HG02970 (cell line): ENCODE data around the gene UCMA.
"Not testable (repeated sequence)": the region's sequence is repeated elsewhere in the genome, so short reads cannot be mapped to it uniquely, and the experiment has no call there.

Experiments used
- ATAC-seq: cut with Tn5 transposase; IDR thresholded peaks from one replicate; pipeline ENCODE4 v1.9.1; 2021; ENCODE audit warnings: mild to moderate bottlenecking, moderate library complexity, moderate number of reproducible peaks; ENCODE audit not compliant: unreplicated experiment, low FRiP score

The UCMA gene

DNA sequence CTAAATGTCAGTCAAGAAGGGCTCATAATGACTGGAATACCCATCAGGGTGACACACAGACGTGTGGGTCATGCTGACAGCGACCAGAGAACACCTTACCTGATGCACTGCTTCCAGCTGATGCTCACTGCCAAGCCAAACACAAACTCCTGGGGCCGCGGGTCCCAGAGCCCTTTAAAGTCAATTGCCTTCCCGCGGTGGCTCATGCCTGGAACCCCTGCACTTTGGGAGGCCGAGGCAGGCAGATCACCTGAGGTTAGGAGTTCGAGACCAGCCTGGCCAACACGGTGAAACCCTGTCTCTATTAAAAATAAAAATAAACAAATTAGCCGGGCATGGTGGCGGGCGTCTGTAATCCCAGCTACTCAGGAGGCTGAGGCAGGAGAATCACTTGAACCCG, 562 bp upstream of the UCMA start:
- not testable (repeated sequence) for ATAC-seq

DNA sequence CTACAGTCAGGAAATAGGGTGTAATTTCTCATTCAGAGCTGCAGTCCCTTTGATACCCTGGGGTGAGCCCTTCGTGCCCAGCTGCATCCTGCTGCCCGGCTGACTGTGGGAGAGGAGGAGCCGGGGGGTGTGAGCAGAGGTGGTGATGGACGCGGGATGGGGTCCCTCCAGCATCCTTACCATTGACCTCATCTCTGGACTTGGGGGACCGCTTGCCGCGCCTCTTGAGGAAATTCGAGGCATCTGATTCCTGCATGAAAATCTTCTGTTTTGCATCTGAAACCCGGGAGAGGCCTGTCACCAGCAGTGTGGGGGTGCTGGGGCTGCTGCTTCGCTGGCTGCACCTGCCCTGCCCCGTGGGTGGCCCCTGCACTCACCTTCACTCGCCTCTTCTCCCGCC, 816 bp downstream of the UCMA start:
- no peak for ATAC-seq

GRCh38 chr10:13231808-13232207, 2.4 kb downstream of the UCMA start:
- no peak for ATAC-seq

DNA sequence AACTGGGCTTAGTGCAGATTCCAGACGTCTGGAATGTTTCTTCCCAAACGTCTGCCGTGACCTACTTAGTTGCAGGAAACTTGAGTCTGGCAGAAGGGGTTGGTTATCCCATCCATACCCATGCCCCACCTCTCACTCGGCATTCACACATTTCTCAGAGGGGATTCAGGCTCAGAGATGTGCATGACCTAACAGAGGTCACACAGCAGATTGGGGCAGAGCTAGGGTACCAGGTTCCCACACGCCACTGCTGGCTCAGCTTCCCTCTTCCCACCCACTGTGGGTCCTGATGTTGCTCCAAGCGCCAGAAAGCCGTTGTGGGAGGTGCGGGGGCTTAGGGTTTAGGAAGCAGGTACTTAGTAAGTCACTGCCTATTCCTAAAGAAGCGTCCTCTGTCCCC, 3.0 kb downstream of the UCMA start:
- no peak for ATAC-seq

DNA sequence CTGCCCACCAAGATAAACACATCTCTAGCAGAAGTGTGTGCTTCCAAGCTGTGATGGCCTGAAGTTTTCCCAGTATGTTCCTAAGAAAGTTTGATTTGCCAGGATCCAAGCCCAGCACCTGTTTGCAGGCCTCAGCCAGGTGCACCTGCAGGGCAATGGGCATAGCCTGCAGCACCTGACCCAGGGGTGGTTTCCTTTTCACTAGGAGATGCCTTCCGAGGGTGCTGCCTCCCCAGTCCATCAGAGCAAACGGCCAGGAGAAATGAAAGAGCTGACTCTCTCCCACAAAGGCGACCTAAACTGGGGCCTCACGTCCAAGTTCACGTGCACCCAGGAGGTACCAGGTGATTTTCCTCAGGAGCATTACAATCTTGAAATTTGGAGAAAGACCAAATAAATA, 7.1 kb downstream of the UCMA start:
- no peak for ATAC-seq

- ATAC-seq: no peak
Observed at GRCh38 chr10:13225601-13226000, 8.6 kb downstream of the UCMA start.

GRCh38 chr10:13224210-13224995, 9.8 kb downstream of the UCMA start:
- ATAC-seq: no peak

DNA sequence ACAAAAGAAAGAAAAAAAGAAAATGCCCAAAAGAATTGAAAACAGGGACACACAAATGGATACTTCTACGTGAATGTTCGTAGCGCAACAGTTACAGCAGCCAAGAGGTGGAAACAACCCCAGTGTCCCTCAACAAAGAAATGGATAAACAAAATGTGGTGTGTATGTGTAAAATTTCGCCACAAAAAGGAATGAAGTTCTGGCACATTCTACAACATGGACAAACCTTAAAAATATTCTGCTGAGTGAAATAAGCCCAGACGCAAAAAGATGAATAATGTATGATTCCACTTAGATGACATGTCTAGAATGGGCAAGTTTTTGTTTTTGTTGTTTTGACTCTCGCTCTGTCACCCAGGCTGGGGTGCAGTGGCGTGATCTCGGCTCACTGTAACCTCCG, 10.9 kb downstream of the UCMA start:
- ATAC-seq: no peak

DNA sequence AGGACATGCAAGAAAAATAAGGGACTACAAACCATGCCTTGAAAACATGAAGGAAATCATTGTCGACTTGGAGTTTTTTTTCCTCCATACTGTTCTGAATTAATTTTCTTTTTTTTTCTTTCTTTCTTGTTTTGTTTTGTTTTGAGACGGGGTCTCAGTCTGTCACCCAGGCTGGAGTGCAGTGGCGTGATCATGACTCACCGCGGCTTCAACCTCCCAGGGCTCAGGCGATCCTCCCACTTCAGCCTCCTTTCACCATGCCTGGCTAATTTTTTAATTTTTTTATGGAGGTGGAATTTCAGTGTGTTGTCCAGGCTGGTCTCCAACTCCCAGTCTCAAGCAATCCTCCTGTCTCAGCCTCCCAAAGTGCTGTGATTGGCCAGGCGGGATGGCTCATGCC, 11.6 kb downstream of the UCMA start:
- ATAC-seq: no peak

DNA sequence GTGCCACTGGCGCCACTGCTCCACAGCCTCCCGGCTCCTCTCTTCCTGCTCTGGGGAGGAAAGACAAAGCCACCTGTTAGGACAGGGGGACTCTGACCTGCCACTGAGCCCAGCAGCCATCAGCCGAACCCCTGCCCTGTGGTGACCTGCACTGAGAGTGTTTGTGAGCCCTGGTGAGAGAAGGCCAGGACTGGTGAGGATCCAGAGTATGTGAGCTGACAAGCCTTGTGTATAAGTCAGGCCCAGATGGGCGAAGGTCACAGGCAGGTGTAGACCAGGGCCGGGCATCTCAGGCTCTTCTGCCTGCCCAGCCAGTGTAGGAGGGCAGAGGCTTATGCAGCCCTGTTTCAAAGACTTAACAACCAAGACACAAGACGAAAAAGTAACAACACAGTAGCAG, 12.0 kb downstream of the UCMA start:
- ATAC-seq: no peak

- no peak for ATAC-seq
Observed at GRCh38 chr10:13221572-13221971, 12.6 kb downstream of the UCMA start.

- ATAC-seq: no peak
Observed at GRCh38 chr10:13219685-13220670, 14.2 kb downstream of the UCMA start.

DNA sequence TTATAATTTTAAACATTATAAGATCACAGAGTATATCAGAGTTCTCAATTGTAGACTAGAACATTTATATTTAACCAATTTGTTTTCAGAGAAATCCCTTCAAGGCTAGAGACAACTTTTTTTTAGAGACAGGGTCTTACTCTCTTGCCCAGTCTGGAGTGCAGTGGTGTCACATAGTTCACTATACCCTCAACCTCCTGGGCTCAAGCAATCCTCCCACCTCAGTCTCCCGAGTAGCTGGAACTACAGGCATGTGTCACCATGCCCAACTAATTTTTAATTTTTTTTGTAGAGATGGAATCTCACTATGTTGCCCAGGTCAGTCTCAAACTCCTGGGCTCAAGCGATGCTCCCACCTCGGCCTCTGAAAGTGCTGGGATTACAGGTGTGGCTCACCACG, 15.3 kb downstream of the UCMA start:
- no peak for ATAC-seq

DNA sequence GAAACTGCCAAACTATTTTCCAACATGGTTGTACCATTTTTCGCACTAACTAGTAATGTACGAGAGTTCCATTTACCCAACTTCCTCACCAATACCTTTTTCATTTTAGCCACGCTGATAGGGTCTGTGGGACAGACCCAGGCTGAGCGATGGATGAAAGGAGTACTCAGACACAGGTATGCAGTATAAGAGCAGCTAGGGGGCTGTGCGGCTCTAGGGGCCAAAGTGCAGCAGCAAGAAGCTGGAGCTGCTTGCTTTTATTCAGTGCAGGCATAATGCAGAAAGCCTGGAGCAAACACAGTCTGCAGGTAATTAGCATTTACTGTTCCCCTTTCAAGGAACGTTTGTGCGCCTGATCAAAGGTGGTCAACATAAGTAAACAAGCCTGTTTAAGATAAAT, 21.0 kb downstream of the UCMA start:
- no peak for ATAC-seq

DNA sequence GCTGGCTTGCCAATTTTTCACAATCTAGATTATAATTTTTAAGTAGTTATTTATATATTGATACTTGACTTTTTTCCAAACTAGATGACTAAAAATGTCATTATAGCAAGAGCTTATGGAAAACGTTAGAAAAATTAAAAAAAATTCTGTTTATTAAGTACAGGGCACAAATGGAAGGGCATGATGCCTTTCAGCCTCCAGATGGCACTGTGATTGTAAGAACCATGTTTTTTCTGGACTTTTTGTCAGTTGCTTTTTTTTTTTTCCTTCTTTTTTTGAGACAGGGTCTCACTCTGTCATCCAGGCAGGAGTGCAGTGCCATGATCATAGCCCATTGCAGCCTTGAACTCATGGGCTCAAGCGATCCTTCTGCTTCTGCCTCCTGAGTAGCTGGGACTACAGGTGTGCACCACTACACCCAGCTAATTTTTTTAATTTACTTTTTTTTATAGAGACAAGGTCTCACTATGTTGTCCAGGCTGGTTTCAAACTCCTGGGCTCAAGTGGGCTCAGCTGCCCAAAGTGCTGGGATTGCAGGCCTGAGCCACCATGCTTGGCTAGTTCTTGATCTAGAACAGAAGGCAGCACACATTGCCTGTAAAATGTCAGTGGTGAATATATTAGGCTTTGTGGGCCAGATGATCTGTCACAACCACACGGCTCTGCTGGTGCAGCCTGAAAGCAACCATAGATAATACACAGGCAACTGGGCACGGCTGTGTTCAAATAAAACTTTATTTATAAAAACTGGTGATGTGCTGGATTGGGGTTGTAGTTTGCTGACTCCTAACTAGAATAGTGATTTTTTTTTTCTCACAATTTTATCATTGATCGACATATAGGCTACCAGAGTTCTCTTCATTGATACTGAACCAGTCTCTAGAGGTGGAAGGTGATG, 27.4 kb downstream of the UCMA start:
- no peak for ATAC-seq

GRCh38 chr10:13206091-13206490, 28.1 kb downstream of the UCMA start:
- ATAC-seq: no peak

DNA sequence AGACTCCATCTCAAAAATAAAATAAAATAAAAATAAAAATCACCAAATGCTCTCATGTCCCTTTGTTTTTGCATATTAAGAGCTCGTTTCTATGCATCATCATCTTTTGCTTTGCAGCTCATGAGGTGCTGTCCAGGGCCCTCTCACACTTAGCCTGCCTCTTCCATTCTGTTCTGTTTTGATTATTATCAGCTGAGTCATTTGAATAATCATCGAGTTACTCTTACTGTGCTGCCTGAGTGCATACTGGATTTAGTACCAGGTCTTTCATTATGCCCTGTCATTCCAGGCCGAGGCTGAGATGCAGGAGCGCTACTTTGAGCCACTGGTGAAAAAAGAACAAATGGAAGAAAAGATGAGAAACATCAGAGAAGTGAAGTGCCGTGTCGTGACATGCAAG, 33.0 kb downstream of the UCMA start:
- ATAC-seq: no peak

GRCh38 chr10:13195016-13195415, 39.2 kb downstream of the UCMA start:
- no peak for ATAC-seq

DNA sequence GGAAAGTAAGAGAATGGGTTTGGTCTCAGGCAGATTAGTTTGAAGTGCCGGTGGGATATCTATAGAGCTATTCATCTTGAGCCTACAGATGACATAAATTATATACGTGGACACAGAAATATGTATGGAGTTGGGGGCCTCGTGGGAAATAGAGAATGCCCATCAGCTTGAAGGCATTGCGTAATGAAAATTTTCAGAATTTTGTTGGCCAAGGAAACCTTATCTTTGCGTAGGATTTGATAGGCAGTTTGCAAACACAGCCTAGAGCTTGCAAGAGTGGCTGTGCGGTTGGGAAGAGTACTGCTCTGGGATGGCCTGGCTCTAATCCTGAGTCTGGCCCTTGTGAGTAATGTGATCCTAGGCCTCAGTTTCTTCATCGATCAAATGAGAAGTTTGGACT, 40.5 kb downstream of the UCMA start:
- ATAC-seq: no peak

DNA sequence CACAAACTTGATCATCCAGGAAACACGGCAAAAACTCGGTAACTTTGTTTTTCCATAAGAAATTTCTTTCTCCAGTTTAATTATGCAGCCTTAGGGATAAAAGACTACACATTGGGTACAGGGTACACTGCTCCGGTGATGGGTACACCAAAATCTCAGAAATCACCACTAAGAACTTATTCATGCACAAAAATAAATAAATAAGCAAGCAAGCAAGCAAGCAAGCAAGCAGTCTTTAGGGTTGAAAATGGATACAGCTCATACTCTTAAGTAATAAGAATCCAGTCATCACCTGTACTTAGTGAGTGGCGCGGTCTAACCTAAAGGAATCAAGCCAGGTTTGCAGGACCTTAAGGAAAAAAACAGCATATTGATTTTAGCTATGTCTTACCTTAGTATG, 42.8 kb downstream of the UCMA start:
- ATAC-seq: no peak

DNA sequence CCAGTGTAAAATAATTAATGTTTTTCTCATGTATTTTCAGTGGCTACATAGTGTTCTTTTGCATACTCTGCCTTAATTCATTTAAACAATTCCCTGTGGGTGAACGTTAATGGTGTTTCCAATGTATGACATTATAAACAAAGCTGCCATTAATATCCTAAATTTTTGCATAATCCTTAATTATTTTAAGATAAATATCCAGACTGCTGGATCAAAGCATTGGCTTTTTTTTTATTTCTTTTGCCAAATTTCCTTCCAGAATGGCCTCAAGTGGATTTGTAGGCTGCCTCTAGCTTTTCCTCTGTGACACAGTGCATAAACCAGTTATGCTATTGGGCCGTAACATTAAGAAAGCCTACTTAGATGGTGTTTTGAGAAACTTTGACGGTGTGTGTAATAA, 43.4 kb downstream of the UCMA start:
- no peak for ATAC-seq
